Right renal cortex interstitium (tissue), 3 donors: ENCODE measurements around the gene RBP3. TPM values are rescaled to one million over a fixed set of nuclear protein-coding genes. Genes with fewer than 3 reads are reported as not detected.

Source experiments
- DNase-seq, 3 donors: peaks; one replicate each; pipeline ENCODE4 v3.0.0-alpha.2; 2013; ENCODE audit warnings: low read depth in 3 of 3, low spot score in 2 of 3
- polyA plus RNA-seq, 3 donors: library from polyadenylated mRNA; unstranded; fragments of 120-200 nt; gene quantifications; one replicate each; pipeline ENCODE4 v1.2.1, GENCODE V29; 2013; ENCODE audit not compliant: insufficient read length in 3 of 3

The RBP3 gene
- polyA plus RNA-seq, result under 1 TPM; 0.08 to 0.15 (median 0.15) TPM

DNA sequence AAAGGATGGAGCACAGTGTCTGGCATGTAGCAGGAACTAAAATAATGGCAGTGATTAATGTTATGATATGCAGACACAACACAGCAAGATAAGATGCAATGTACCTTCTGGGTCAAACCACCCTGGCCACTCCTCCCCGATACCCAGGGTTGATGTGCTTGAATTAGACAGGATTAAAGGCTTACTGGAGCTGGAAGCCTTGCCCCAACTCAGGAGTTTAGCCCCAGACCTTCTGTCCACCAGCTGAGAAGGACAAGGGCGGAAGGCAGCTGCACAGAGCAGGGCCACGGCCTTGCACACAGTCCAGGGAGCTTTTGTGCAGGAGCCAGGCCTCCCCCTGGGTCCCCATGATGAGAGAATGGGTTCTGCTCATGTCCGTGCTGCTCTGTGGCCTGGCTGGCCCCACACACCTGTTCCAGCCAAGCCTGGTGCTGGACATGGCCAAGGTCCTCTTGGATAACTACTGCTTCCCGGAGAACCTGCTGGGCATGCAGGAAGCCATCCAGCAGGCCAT is at the start of gene RBP3:
RBP3 (plus strand) TSS at position 226 of the 514 bp plus-strand sequence; CDS start at position 348, 122 bp downstream.
- DNase-seq, result no peak

DNA sequence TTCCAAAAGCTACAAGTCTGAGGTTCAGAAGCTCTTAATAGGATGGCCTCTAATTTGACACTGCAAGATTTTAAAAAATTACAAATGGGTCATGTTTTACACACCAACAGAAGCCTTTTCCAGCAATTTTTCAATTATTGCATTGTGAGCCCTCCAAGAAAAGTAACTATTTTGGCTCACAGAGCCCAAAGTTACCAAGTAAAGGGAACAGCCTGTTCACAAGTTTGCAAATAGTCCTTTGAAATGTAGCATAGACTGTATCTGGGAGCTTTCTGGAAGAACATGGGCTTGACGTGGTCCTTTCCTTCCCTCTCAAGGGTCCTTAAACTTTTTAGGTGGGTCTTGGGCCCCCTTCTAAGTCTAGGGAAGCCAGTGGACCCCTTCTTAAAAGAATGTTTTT is 49.4 kb upstream of the RBP3 start:
- DNase-seq, result no peak

DNA sequence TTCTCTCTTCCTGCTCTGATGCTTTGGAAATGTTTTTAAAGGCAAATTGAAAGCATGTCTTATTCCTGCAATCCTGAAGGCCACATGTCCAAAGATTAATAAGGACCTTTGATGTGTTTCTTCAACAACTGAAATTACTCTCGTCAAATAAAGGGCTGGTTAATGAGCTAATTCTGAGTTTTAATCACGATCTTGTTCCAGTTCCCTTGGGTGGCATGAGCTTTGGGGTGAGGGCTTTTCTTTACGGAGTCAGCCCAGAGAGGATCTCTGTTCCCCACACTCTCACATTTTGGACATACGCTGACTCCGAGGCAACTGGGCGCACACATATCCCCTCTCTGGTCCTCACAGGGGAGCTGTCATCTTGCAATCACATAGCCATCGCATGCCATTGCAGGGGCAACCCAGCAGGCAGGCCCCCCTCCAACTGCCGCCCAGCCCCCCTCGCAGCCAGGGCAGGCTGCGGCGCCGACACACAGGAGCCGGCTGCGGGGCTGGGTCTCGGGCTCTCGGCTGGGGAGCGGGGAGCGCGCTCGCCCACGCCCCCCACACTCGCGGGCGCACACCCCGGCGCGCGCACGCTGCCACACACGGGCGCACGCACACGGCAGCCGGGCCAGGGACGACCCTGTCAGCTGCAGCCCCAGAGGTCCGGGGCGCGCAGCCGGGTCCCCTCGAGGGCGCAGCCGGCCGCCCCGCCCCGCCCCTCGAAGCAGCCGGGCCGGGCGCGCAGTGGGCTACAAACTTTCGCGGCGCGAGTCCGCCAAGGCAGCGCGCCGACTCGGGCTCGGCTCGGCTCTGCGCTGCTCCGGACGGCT is 48.3 kb upstream of the RBP3 start, which contains the start of gene GDF10:
GDF10 (plus strand) TSS at position 587 of the 818 bp plus-strand sequence. CDS start 455 bp downstream, outside the sequence.
- no peak for DNase-seq

DNA sequence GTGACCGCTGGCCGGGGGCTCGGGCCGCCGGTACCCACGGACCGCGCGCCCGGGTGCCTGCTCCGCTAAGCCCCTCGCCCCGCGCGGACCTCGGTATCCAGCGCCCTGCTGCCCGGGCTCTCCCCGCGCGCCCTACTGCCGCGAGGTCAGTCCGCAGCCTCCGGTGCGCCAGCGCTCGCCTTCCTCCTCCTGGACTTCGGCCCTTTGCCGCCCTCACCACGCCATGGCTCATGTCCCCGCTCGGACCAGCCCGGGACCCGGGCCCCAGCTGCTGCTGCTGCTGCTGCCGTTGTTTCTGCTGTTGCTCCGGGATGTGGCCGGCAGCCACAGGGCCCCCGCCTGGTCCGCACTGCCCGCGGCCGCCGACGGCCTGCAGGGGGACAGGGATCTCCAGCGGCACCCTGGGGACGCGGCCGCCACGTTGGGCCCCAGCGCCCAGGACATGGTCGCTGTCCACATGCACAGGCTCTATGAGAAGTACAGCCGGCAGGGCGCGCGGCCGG is 47.7 kb upstream of the RBP3 start:
- no peak for DNase-seq

DNA sequence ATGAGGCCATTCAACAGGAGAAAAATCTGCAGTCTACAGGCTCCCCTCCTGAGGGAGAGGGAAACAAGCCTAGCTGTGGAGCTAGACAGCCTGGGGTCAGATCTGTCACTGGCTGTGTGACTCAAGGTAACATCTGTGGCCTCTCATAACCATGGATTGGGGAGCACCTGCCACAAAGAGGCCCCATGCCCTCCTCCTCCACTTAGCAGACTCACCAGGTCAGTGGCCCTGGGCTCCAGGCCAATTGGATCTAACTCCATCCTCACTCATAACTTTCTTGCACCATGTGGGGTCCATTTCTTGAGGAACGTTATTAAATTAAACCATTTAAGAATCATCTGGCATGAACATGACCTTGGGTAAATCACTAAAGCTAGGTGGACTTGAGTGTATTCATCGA is 46.3 kb upstream of the RBP3 start:
- no peak for DNase-seq

DNA sequence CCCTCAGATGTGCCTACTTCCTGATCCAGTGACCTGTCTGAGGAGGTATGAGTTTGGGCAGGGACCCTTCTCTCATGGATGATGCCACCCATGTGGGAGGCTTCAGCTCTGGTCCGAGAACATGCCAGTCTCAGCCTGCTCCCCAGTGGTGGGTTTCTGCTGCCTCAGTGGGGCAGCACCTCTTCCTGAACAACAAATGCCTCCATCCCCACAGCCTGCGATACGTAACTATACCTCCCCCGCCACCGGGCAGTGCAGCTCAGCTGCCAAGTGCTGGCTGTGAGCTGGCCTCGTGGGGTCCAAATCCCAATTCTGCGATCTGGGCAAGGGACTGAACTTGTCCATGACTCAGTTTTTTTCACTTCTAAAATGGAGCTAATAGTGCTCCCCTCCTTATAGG is 45.1 kb upstream of the RBP3 start:
- no peak for DNase-seq

DNA sequence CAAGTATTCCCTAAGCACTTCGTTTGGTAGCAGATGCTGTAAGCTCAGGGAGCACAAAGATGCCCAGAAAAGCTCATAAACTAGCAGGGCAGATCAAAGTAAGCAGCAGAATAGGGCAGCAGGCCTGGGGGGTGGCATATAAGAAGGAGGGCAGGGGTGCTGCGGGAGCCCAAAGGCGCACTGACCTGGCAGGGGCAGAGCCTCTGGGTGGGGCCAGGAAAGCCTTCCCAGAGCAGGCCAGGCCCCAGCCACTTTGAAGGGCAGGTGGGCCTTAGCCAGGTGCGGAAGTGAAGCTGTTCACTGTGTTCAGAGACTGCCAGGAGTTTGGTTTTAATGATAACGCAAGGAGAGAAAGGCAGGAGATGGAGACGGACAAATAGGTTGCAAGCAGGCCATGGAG is 44.3 kb upstream of the RBP3 start:
- DNase-seq, result no peak

DNA sequence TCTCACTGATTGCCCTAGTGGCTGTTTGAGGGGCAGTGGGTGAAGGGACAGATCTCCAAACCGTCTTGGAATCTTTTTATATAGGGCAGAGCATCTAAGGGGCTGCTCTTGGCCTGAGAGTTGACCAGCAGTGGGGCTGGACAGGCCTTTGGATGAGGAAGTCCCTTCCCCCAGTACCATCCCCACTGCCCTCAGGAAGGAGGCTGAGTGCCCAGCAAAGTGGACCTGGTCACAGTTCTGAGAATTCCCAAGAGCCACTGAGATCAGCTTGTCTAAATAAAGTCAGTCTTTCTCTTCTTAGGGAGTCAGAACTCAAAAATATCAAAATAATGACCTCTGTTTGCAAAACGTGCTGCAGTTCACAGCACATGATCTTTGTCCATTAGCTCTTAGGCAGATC is 42.6 kb upstream of the RBP3 start:
- DNase-seq, result no peak

DNA sequence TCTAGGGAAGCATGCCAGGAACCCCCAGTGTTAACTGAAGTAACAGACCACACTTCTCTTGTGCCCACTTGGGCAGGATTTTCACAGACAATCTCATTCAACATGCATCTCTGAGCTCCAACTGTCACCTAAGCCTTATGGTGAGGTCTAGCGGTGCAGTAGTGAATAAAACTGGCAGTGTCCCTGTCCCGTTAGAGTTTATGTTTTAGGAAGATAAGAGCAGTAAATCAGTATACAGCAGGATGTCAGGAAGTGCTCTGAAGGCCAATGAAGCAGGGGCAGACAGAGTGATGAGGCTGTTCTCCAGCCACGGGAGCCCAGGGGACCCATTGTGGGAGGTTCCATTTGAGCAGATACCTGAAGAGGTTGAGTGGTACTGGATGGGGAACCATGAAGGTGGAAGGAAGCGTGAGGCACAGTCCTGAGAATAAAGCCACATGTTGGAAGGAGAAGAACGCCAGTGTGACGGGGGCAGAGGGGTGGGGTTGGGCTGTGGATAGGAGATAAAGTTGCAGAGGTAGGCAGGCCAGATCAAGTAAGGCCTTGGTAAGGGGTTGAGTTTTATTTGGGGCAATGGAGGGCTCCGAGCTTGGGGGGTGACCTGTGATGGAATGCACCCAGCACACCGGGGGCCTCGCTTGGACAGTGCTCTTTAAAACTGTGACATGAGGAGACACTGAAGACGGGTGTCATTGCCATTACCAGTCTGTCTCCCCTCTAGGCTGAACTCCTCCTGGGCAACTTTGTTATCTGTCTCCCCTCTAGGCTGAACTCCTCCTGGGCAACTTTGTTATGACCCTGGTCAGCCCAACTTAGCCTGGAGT is 41.6 kb upstream of the RBP3 start:
- no peak for DNase-seq

DNA sequence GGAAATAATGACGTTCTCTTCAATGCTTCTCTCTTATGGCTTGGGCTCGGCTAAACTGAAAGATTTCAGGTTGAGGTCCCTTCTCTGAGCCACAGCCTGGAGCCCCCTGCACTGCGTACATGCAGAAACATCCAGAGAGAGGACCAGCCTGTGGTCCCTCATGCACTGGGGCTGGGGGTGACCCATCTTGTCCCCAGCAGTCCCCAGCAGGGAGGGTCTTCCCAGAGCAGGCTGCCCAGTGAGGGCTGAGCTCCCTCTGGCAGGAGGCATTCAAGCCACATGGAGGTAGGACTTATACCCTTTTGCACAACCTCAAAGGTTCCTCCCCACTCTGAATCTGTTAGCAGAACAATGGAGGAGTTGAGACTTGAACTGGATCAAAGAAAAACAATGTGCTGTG is 40.8 kb upstream of the RBP3 start:
- DNase-seq, result no peak

DNA sequence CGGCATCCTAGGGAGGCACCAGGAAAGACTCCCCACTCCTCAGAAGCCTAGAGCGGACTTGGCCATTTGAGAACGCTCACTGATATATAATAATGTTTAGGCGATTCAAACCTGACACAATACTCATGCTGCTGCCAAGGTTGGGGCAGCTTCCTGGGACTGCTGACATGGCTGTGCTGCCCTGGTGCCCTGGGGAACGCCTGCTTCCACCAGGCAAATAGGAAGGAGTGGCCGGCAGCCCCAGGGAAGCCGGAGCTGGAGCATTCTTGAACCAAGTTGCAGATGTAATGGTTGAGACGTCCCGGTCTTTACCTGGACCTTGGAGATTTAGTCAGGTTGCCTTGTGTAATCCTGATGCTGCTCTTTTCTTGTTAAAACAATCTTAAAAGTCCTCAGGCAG is 39.4 kb upstream of the RBP3 start:
- no peak for DNase-seq

DNA sequence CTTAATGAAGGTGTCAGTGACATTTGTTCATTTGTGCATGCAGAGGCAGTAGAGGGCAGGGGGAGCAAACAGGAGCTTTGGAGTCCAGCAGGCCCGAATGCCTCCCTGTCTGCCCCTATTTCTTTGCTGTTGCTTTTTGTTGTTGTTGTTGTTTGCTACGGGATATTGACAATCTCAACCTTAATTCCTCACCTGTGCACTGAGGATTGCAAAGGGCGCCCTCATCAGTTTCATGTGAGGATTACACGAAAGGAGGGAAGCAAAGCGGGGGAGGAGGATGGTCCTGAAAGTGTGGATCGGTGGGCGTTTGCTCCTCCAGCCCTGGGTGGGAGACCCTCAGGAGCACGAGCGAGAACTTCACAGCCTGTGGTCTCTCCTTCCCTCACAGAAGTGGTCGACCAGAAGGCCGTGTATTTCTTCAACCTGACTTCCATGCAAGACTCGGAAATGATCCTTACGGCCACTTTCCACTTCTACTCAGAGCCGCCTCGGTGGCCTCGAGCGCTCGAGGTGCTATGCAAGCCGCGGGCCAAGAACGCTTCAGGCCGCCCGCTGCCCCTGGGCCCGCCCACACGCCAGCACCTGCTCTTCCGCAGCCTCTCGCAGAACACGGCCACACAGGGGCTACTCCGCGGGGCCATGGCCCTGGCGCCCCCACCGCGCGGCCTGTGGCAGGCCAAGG is 38.6 kb upstream of the RBP3 start:
- DNase-seq, result no peak

DNA sequence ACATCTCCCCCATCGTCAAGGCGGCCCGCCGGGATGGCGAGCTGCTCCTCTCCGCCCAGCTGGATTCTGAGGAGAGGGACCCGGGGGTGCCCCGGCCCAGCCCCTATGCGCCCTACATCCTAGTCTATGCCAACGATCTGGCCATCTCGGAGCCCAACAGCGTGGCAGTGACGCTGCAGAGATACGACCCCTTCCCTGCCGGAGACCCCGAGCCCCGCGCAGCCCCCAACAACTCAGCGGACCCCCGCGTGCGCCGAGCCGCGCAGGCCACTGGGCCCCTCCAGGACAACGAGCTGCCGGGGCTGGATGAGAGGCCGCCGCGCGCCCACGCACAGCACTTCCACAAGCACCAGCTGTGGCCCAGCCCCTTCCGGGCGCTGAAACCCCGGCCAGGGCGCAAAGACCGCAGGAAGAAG is 38.1 kb upstream of the RBP3 start:
- no peak for DNase-seq

DNA sequence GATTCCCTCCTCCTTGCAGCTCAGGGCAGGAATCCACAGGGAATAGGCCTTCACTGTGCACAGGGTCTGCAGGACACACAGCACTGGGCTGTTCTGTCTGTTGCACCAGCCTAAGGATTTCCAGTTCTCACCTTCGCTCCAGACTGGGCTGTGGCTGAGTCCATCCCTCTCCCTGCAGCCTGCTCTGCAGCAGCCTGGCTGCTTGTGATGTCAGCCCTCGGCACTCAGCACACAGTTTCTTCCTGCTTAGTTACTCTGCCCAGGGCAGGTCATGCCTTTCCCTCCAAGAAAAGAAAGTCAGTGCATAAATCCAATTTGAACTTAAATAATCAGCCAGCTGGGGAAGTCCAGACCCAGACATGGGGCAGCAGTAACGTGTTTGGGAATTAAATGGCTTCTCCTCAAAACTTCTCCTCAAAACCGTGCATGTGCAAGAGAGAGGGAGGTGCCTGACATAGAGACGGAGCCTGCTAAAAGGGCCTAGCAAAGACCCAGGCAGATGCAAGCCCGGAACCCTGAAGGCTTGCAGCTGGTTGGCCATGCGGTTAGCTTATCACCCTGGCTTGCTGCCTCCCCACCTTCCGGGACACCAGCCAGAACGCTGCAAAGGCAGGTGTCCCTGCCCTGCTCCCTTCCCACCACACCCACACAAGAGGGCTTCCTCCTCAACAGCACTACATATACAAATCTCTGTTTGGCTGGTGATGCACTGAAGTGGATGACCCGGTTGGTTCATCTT is 36.8 kb upstream of the RBP3 start:
- DNase-seq, result no peak

DNA sequence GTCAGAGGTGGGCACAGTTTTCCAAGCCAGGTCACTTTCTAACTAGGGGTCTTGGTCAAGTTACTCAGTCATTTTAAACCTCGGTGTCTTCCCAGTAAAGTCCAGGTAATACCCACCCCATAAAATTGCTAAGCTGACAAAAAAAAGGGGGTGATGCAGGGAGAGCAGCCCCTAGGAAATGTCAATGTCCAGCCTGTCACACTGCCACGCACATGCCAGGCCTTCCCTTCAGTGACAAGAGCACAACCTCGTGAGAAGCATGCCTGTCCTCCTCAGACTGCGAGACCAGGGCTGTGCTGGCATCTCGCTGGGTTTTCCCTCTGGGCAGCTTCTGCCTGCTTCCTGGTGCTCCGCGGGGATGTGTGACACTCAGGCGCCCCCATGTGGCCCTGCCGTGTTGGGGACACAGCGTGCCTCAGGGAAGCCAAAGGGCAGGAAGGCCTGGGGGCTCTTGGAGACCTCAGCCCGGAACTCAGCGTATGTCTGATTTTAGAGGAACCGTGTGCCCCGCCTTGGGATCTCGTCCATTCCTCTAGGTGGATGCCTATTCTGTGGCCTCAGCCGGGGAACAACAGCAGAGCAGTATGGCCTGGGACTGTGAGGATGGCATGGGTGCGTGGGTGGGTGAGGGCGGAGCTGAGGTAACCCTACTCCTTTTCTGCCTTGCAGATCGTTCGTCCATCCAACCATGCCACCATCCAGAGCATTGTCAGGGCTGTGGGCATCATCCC is 36.1 kb upstream of the RBP3 start:
- DNase-seq, result no peak

DNA sequence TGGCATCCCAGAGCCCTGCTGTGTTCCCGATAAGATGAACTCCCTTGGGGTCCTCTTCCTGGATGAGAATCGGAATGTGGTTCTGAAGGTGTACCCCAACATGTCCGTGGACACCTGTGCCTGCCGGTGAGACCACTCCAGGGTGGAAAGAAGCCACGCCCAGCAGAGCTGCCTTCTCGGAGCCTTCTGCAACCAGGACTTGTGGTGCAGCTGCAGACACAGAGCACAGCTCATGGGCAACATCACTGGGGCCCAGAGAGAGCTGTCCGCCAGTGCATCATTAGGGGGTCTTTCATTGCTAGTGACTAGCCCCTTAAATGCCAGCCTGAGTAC is 35.5 kb upstream of the RBP3 start:
- DNase-seq, result no peak

DNA sequence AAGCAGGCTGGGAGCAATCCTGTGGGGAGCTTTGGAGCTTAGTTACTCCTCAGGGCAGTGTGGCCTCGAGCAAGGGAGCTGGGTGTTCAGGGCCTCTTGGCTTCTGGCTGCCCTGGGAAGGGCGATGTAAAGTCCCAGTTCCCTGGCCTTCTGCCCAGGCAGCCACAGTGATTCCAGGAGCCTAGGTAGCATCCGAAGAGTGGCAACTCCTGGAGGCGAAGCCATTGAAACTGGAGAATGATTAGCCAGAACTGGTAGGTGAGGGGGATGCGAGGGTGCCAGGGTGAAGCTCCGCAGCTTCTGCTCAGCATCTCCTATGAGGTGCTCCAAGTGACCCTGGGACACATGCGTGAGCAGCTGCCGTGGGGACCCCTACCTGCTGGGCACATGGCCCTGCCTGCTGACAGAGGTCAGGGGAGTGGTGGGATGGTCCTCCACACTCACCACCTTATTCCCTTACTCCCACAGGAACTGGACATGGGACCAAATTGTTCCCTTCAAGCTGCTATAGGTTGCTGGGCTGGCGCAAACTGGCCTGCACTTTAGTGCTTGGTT is 33.7 kb upstream of the RBP3 start:
- DNase-seq, result no peak

DNA sequence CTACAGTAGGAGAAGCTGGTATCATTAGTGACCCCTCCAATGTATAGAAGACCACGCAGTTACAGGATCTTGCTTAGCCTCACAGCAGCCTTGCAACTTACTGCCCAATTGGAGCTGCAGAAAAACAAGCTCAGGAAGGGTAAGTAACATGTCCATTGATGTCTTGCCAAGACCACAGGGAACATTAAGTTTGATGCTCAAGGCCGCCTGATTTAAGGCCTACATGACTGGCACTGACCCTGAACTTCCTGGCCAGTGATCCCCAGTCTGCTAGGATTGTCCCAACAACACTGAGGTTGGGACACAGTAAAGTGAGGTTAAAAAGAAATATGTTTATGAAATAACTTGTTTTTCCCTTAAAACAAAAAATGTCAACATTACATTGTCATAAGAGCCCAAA is 32.7 kb upstream of the RBP3 start:
- DNase-seq, result no peak

DNA sequence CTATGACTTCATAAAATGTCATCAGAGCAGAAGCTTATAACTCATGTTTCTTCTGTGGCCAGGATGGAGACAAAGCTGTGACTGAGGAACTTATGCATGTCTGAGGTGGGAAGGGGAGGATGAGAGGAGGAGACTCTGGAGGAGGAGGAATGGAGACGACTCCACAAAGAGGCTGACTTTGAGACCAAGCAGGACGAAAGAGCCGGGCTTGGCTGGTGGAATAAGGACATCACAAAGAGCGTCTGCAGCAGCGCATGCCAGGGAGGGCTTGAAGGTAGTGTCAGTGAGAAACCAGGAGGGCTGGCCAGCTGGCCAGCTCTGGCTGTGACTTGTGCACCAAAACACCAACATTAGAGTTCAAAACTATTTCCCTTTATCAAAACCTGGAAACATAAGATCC is 32.0 kb upstream of the RBP3 start:
- DNase-seq, result no peak
